Measurements from ENCODE around the gene PNKD.

DNA sequence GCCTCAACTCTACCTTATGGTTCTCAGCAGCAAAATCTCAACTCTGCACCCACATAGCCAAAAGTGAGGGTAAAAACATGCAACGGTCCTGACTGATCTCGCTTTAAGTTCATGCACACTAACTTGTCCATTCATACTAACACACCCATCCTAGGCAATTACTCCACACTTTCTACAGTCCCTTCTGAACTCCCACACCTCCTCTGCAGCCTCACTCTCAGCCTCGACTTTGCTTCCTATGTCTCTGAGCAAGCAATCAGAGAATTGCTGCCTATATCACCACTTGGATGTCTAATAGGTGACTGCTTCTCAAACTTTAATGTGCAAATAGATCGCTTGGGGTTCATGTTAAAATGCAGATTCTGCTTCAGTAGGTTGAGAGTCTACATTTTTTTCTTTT lies 29.8 kb downstream of the PNKD start:
- TF ChIP-seq EGR1 (IDR thresholded peaks at IDR 0.05): no peak
- TF ChIP-seq RAD21 (IDR thresholded peaks at IDR 0.05; ENCODE audit: low read depth): no peak
- TF ChIP-seq, protein P1, sequence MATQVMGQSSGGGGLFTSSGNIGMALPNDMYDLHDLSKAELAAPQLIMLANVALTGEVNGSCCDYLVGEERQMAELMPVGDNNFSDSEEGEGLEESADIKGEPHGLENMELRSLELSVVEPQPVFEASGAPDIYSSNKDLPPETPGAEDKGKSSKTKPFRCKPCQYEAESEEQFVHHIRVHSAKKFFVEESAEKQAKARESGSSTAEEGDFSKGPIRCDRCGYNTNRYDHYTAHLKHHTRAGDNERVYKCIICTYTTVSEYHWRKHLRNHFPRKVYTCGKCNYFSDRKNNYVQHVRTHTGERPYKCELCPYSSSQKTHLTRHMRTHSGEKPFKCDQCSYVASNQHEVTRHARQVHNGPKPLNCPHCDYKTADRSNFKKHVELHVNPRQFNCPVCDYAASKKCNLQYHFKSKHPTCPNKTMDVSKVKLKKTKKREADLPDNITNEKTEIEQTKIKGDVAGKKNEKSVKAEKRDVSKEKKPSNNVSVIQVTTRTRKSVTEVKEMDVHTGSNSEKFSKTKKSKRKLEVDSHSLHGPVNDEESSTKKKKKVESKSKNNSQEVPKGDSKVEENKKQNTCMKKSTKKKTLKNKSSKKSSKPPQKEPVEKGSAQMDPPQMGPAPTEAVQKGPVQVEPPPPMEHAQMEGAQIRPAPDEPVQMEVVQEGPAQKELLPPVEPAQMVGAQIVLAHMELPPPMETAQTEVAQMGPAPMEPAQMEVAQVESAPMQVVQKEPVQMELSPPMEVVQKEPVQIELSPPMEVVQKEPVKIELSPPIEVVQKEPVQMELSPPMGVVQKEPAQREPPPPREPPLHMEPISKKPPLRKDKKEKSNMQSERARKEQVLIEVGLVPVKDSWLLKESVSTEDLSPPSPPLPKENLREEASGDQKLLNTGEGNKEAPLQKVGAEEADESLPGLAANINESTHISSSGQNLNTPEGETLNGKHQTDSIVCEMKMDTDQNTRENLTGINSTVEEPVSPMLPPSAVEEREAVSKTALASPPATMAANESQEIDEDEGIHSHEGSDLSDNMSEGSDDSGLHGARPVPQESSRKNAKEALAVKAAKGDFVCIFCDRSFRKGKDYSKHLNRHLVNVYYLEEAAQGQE (IDR thresholded peaks at IDR 0.05; ENCODE audit: low read depth): no peak
- no peak for TF ChIP-seq TAF1 (IDR thresholded peaks at IDR 0.05; ENCODE audit: low read depth)
- TF ChIP-seq CREB1 (IDR thresholded peaks at IDR 0.05; ENCODE audit: low read depth): no peak
- no peak for TF ChIP-seq NFIC (IDR thresholded peaks at IDR 0.05)
- no peak for TF ChIP-seq CEBPB (IDR thresholded peaks at IDR 0.05)
- no peak for TF ChIP-seq YY1 (IDR thresholded peaks at IDR 0.05; ENCODE audit: low read depth)
- TF ChIP-seq, protein P2, sequence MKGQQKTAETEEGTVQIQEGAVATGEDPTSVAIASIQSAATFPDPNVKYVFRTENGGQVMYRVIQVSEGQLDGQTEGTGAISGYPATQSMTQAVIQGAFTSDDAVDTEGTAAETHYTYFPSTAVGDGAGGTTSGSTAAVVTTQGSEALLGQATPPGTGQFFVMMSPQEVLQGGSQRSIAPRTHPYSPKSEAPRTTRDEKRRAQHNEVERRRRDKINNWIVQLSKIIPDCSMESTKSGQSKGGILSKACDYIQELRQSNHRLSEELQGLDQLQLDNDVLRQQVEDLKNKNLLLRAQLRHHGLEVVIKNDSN (IDR thresholded peaks at IDR 0.05): no peak
- TF ChIP-seq ZBTB7A (IDR thresholded peaks at IDR 0.05; ENCODE audit: low read depth): no peak
